H1 (cell line): ENCODE results near the gene DISC1. TPM values are rescaled to one million over a fixed set of nuclear protein-coding genes. Genes with fewer than 3 reads are reported as not detected.

Experiments used
- CTCF ChIA-PET: fragments of 300-600 bp; sonication (Branson Sonifier 250); formaldehyde crosslinking; loops from one replicate; lab custom pipeline; 2021; ENCODE audit not compliant: partially characterized antibody; lab: Charles Lee
- POLR2A ChIA-PET: fragments of 300-600 bp; sonication (Branson Sonifier 250); formaldehyde crosslinking; loops from one replicate; lab custom pipeline; 2021; ENCODE audit warnings: inconsistent platforms; ENCODE audit not compliant: partially characterized antibody; lab: Charles Lee
- DNase-seq, 2 experiments: peaks; one replicate each; pipeline versions ENCODE4 v3.0.0 to v3.0.0-alpha.2; 2010 to 2022; ENCODE audit warnings: low spot score in 2 of 2, low read depth in 1 of 2, mixed read lengths in 1 of 2
- FAIRE-seq: peaks from 2 replicates; lab custom pipeline; 2011; peaks lifted over from hg19 to GRCh38; lab: Jason Lieb, UNC
- H2AFZ ChIP-seq: 2 replicates; pipeline ENCODE4 v1.8.1; 2012; ENCODE audit warnings: low read length, inconsistent platforms
- H2AK5ac ChIP-seq: 2 replicates; pipeline ENCODE4 v1.6.1; 2013; ENCODE audit warnings: low read depth, low read length
- H2BK120ac ChIP-seq: replicated peaks from 2 replicates; pipeline ENCODE3; 2013; ENCODE audit warnings: low read depth, low read length, inconsistent platforms
- H2BK12ac ChIP-seq: 2 replicates; pipeline ENCODE4 v1.6.1; 2013; ENCODE audit warnings: low read depth, low read length
- H2BK15ac ChIP-seq: 2 replicates; pipeline ENCODE4 v1.6.1; 2013; ENCODE audit warnings: low read length
- H2BK20ac ChIP-seq: 2 replicates; pipeline ENCODE4 v1.6.1; 2013; ENCODE audit warnings: low read length
- H2BK5ac ChIP-seq: 2 replicates; pipeline ENCODE4 v1.6.1; 2013; ENCODE audit warnings: low read depth, low read length
- H3K14ac ChIP-seq: 2 replicates; pipeline ENCODE4 v1.6.1; 2013; ENCODE audit warnings: inconsistent platforms; ENCODE audit not compliant: insufficient read length
- H3K18ac ChIP-seq: 2 replicates; pipeline ENCODE4 v1.6.1; 2013; ENCODE audit warnings: low read length; ENCODE audit errors: extremely low read depth
- H3K23ac ChIP-seq: 2 replicates; pipeline ENCODE4 v1.6.1; 2013; ENCODE audit warnings: inconsistent platforms; ENCODE audit not compliant: insufficient read length
- H3K23me2 ChIP-seq: 2 replicates; pipeline ENCODE4 v1.6.1; 2013; ENCODE audit warnings: low read depth, low read length
- H3K27ac ChIP-seq: 2 replicates; pipeline ENCODE4 v1.6.1; 2011; ENCODE audit warnings: low read depth, low read length, inconsistent platforms
- H3K27me3 ChIP-seq, 4 experiments: replicated peaks in 1 of 4; 1 replicate in 1 of 4; 2 replicates in 3 of 4; pipeline versions ENCODE4 v1.6.1 to v1.8.1; 2011 to 2013; ENCODE audit warnings: low read length in 3 of 4, mild to moderate bottlenecking in 3 of 4, inconsistent platforms in 2 of 4, mixed read lengths in 2 of 4, moderate library complexity in 1 of 4; ENCODE audit not compliant: control insufficient read depth in 3 of 4, insufficient read depth in 3 of 4; ENCODE audit errors: extremely low read depth in 1 of 4
- H3K36me3 ChIP-seq, 4 experiments: 2 replicates each; pipeline versions ENCODE4 v1.6.1 to v1.8.1; 2011 to 2013; ENCODE audit warnings: mild to moderate bottlenecking in 4 of 4, low read length in 3 of 4, moderate library complexity in 2 of 4, control low read depth in 1 of 4, inconsistent platforms in 1 of 4; ENCODE audit not compliant: insufficient read depth in 4 of 4, control insufficient read depth in 2 of 4
- H3K4ac ChIP-seq: replicated peaks from 2 replicates; pipeline ENCODE3; 2013; ENCODE audit warnings: low read length, low read depth, mixed read lengths, inconsistent platforms; ENCODE audit not compliant: insufficient read length
- H3K4me1 ChIP-seq, 4 experiments: replicated peaks in 1 of 4; 1 replicate in 1 of 4; 2 replicates in 3 of 4; pipeline versions ENCODE4 v1.6.1 to v1.8.1; 2011 to 2013; ENCODE audit warnings: low read length in 3 of 4, inconsistent platforms in 2 of 4, mixed read lengths in 1 of 4; ENCODE audit not compliant: insufficient read depth in 4 of 4, control insufficient read depth in 3 of 4
- H3K4me2 ChIP-seq, 2 experiments: 2 replicates each; pipeline versions ENCODE4 v1.6.1 to v1.8.1; 2011 to 2013; ENCODE audit warnings: low read depth in 2 of 2, low read length in 2 of 2, control low read depth in 1 of 2, inconsistent platforms in 1 of 2, mild to moderate bottlenecking in 1 of 2; ENCODE audit not compliant: insufficient read depth in 1 of 2
- H3K4me3 ChIP-seq, 4 experiments: fragments of 200-600, 300-600 bp in 1 of 4; sonication (generic), shearing (Covaris generic), sonication (Bioruptor Twin) in 1 of 4; 2 replicates each; pipeline versions ENCODE4 v1.5.1 to v1.8.1; 2011 to 2016; ENCODE audit warnings: low read length in 4 of 4, low read depth in 3 of 4, control low read depth in 2 of 4, inconsistent platforms in 2 of 4, mild to moderate bottlenecking in 2 of 4, mixed read lengths in 1 of 4, moderate library complexity in 1 of 4; ENCODE audit not compliant: insufficient read depth in 2 of 4; ENCODE audit errors: extremely low read depth in 1 of 4
- H3K56ac ChIP-seq: replicated peaks from 2 replicates; pipeline ENCODE3; 2013; ENCODE audit warnings: low read depth, mild to moderate bottlenecking, mixed read lengths, low read length, inconsistent platforms; ENCODE audit not compliant: insufficient read length
- H3K79me1 ChIP-seq: 2 replicates; pipeline ENCODE4 v1.6.1; 2013; ENCODE audit warnings: low read depth, low read length, control low read depth
- H3K79me2 ChIP-seq, 2 experiments: 2 replicates each; pipeline versions ENCODE4 v1.6.1 to v1.8.1; 2012 to 2013; ENCODE audit warnings: low read length in 2 of 2, mild to moderate bottlenecking in 2 of 2, inconsistent platforms in 1 of 2; ENCODE audit not compliant: insufficient read depth in 2 of 2, control insufficient read depth in 1 of 2
- H3K9ac ChIP-seq, 4 experiments: replicated peaks in 1 of 4; 1 replicate in 1 of 4; 2 replicates in 3 of 4; pipeline versions ENCODE4 v1.6.1 to v1.8.1; 2011 to 2013; ENCODE audit warnings: low read depth in 3 of 4, low read length in 3 of 4, control low read depth in 2 of 4, mild to moderate bottlenecking in 2 of 4, moderate library complexity in 2 of 4, inconsistent platforms in 1 of 4; ENCODE audit errors: extremely low read depth in 1 of 4
- H3K9me3 ChIP-seq, 2 experiments: 2 replicates each; pipeline versions ENCODE4 v1.6.1 to v1.8.1; 2012 to 2013; ENCODE audit warnings: mild to moderate bottlenecking in 2 of 2, moderate library complexity in 2 of 2, control low read depth in 1 of 2, inconsistent platforms in 1 of 2, low read depth in 1 of 2, low read length in 1 of 2, mixed read lengths in 1 of 2; ENCODE audit not compliant: insufficient read depth in 2 of 2
- H4K20me1 ChIP-seq, 2 experiments: replicated peaks in 1 of 2; 2 replicates each; pipeline versions ENCODE3 to v1.8.1; 2011 to 2013; ENCODE audit warnings: inconsistent platforms in 2 of 2, low read length in 2 of 2, mild to moderate bottlenecking in 1 of 2; ENCODE audit not compliant: insufficient read depth in 2 of 2, control insufficient read depth in 1 of 2
- H4K5ac ChIP-seq: 2 replicates; pipeline ENCODE4 v1.6.1; 2013; ENCODE audit warnings: low read length, low read depth, mixed read lengths, inconsistent platforms; ENCODE audit not compliant: insufficient read length
- H4K8ac ChIP-seq: 2 replicates; pipeline ENCODE4 v1.8.0; 2013; ENCODE audit warnings: mild to moderate bottlenecking, moderate library complexity, low read length, inconsistent platforms; ENCODE audit not compliant: insufficient read depth; ENCODE audit errors: extremely low read depth
- H4K91ac ChIP-seq: replicated peaks from 2 replicates; pipeline ENCODE3; 2013; ENCODE audit warnings: low read length, mixed read lengths, inconsistent platforms; ENCODE audit not compliant: insufficient read length
- JUN ChIP-seq: IDR thresholded peaks from 2 replicates; pipeline ENCODE4 v1.6.1; 2011; ENCODE audit warnings: low read depth, mild to moderate bottlenecking, improper control_type of control experiment, low read length
- KDM4A ChIP-seq: IDR thresholded peaks from one replicate; pipeline ENCODE4 v1.7.1; 2012; ENCODE audit warnings: low read depth, mild to moderate bottlenecking, moderate library complexity, low read length, inconsistent platforms; ENCODE audit not compliant: severe bottlenecking
- SAP30 ChIP-seq: fragments of 300-600 bp; sonication (generic); IDR thresholded peaks from 2 replicates; pipeline ENCODE4 v1.7.1; 2012; ENCODE audit warnings: low read length, moderate library complexity, mild to moderate bottlenecking, inconsistent platforms; ENCODE audit not compliant: insufficient read depth, insufficient replicate concordance
- WGBS, 2 experiments: shearing (Covaris generic) in 1 of 2; methylation state at CpG; one replicate each; pipeline versions ENCODE4 v1.1.6 to v1.1.7; 2013 to 2015; ENCODE audit warnings: low lambda C conversion rate in 2 of 2, mixed read lengths in 2 of 2, inconsistent platforms in 1 of 2, low coverage in 1 of 2, missing lambda C conversion rate in 1 of 2; ENCODE audit not compliant: insufficient replicate concordance in 2 of 2, insufficient coverage in 1 of 2, insufficient read length in 1 of 2; ENCODE audit errors: extremely low coverage in 1 of 2, missing lambda C conversion rate in 1 of 2; 5-methylcytosine and 5-hydroxymethylcytosine counted together
- polyA plus RNA-seq, 7 experiments: library from polyadenylated mRNA; depleted of rRNA in 3 of 7; stranded (reverse) in 5 of 7; unstranded in 2 of 7; fragments of >200 nt in 5 of 7; fragments of 200-250 nt in 2 of 7; gene quantifications; 1 replicate in 5 of 7; 2 replicates in 1 of 7; 4 replicates in 1 of 7; pipeline versions ENCODE4 v1.2.1 to v1.2.3, GENCODE V29; 2011 to 2013; ENCODE audit warnings: missing spikeins in 2 of 7, mixed read lengths in 2 of 7
- total RNA-seq: library from RNA; stranded (reverse); fragmentation: NEBNext Ultra II Directional; extraction: Animal tissue kit (Norgen Biotek cat#: 25700); gene quantifications from 2 replicates; pipeline ENCODE4 v1.2.1, GENCODE V29; 2021
- TF ChIP-seq, protein P1 (sequence below): IDR thresholded peaks from 2 replicates; pipeline ENCODE4 v1.6.1; 2012; ENCODE audit warnings: inconsistent platforms

The DISC1 gene
- total and polyA plus RNA-seq, 2 of the 8 experiments (the other 6 are each of a cell fraction or from before 2014, with no cell fraction given) = 1.1 to 3.5 TPM

DNA sequence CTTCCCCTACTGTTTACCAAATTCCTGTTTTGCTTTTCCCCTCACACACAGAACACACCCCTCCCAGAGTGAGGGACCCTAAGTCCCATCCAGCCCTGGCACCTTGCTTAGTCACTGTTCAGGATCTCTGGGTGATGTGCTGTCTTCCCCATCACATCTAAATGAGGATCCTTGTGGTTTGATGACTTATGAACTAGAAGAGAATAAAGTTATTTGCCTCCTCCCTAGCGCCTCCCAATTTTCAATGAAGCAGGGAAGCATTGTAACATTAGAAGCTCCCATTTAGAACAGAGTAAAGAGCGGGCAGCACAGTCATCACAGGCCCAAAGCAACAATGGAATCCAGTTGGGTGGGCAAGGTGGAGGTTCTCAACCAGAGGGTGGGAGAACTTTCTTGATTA, 27.0 kb downstream of the DISC1 start:
- H3K79me2 ChIP-seq = no peaks in the 10 kb centered on the region
- no peak overlapping the region for H3K4me2 ChIP-seq
- no peak overlapping the region for H2BK15ac ChIP-seq
- no peak overlapping the region for H4K91ac ChIP-seq
- H3K9ac ChIP-seq = no peak overlapping the region
- no peaks in the 10 kb centered on the region for H4K20me1 ChIP-seq
- H3K27me3 ChIP-seq = no peaks in the 10 kb centered on the region
- 87% methylated on average over 2 of the region's 2 CpGs; no CpG with 5 or more reads in 1 of the 2 experiments for WGBS, 2 experiments
- no peaks in the 10 kb centered on the region for H3K79me1 ChIP-seq
- H2AFZ ChIP-seq = no peak overlapping the region
- no peak overlapping the region for H2BK120ac ChIP-seq
- FAIRE-seq (no peak), DNase-seq (no peak)
- no peak overlapping the region for H3K27ac ChIP-seq
- no peak overlapping the region for H3K23ac ChIP-seq
- no peaks in the 10 kb centered on the region for H3K36me3 ChIP-seq
- no peak overlapping the region for H3K4ac ChIP-seq
- H2BK20ac ChIP-seq = no peak overlapping the region
- peaks cover 0 to 3% (median 0%) of the 10 kb centered on the region in 4 experiments; a peak in 1 of 7 replicates for H3K4me1 ChIP-seq
- no peak overlapping the region for H3K18ac ChIP-seq
- H2BK12ac ChIP-seq = no peak overlapping the region
- TF ChIP-seq KDM4A (no peak), SAP30 (no peak), JUN (no peak)
- TF ChIP-seq, protein P1, sequence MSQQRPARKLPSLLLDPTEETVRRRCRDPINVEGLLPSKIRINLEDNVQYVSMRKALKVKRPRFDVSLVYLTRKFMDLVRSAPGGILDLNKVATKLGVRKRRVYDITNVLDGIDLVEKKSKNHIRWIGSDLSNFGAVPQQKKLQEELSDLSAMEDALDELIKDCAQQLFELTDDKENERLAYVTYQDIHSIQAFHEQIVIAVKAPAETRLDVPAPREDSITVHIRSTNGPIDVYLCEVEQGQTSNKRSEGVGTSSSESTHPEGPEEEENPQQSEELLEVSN = no peak
- H2AK5ac ChIP-seq = no peak overlapping the region
- no peaks in the 10 kb centered on the region; the same call in 1 of the 2 replicates for H3K23me2 ChIP-seq
- no peak overlapping the region for H4K8ac ChIP-seq
- H4K5ac ChIP-seq = no peak overlapping the region
- H3K4me3 ChIP-seq = no peak overlapping the region
- 0 out of 4 replicates have a peak, but pooled peaks cover 0 to 2% of the 10 kb centered on the region in 2 experiments for H3K9me3 ChIP-seq
- ChIA-PET POLR2A (no interaction called here), CTCF (interaction anchor here (1.1 to 1.4 kb wide), 3 partner anchors 10 to 36 kb away, joined by 3 read pairs; no protein-coding TSS in a partner anchor)
- no peak overlapping the region for H3K14ac ChIP-seq
- no peak overlapping the region for H3K56ac ChIP-seq
- H2BK5ac ChIP-seq = no peak overlapping the region
